GM12878 (cell line): Measurements from ENCODE around the gene EDN3. TPM values are rescaled to one million over a fixed set of nuclear protein-coding genes. Genes with fewer than 3 reads are reported as not detected.

ENCODE experiments used
- ATAC-seq: fragments of 200-7000 bp; cut with Tn5 transposase; 3 replicates; pipeline ENCODE4 v1.9.1; 2020; ENCODE audit warnings: mild to moderate bottlenecking, moderate library complexity
- BruUV-seq: library from RNA; stranded (reverse); fragments of 400-500 nt; replicated peaks from 2 replicates; lab custom pipeline; 2021; lab: Mats Ljungman, UMichigan
- CTCF ChIA-PET: fragments of 300-600 bp; sonication (Branson Sonifier 250); formaldehyde crosslinking; extraction: SDS; loops from one replicate; lab custom pipeline; 2021; ENCODE audit warnings: inconsistent platforms; lab: Yijun Ruan, JAX
- POLR2A ChIA-PET: fragments of 350-600 bp; formaldehyde crosslinking; extraction: SDS; loops from one replicate; lab custom pipeline; 2021; ENCODE audit warnings: inconsistent platforms; lab: Charles Lee
- RAD21 ChIA-PET: fragments of 300-600 bp; sonication (Branson Sonifier 250); formaldehyde crosslinking; loops from one replicate; lab custom pipeline; 2023; ENCODE audit warnings: antibody characterized with exemption; ENCODE audit not compliant: unreplicated experiment; lab: Charles Lee
- SMC1A ChIA-PET: fragments of 300-600 bp; sonication (Branson Sonifier 250); formaldehyde crosslinking; loops from one replicate; lab custom pipeline; 2023; ENCODE audit not compliant: unreplicated experiment, uncharacterized antibody; lab: Charles Lee
- DNase-seq: peaks from one replicate; pipeline ENCODE4 v3.0.0-alpha.2; 2011; ENCODE audit warnings: low read depth, low spot score
- FAIRE-seq: peaks from 3 replicates; lab custom pipeline; 2011; peaks lifted over from hg19 to GRCh38; lab: Jason Lieb, UNC
- H2AFZ ChIP-seq: 2 replicates; pipeline ENCODE4 v1.6.0; 2011; ENCODE audit warnings: low read depth, low read length, control low read depth; ENCODE audit not compliant: control insufficient read depth
- H3K27ac ChIP-seq: 2 replicates; pipeline ENCODE4 v1.5.1; 2011; ENCODE audit warnings: control low read depth; ENCODE audit not compliant: control insufficient read depth, insufficient read depth
- H3K27me3 ChIP-seq, 2 experiments: replicated peaks in 1 of 2; 2 replicates each; pipeline versions ENCODE4 v1.6.0 to v1.6.1; 2011; ENCODE audit warnings: low read length in 1 of 2; ENCODE audit not compliant: control insufficient read depth in 2 of 2, insufficient read depth in 2 of 2
- H3K36me3 ChIP-seq, 2 experiments: 2 replicates each; pipeline ENCODE4 v1.5.1; 2011; ENCODE audit warnings: low read length in 1 of 2; ENCODE audit not compliant: control insufficient read depth in 2 of 2, insufficient read depth in 2 of 2
- H3K4me1 ChIP-seq: 2 replicates; pipeline ENCODE4 v1.6.1; 2011; ENCODE audit warnings: mild to moderate bottlenecking, low read length, moderate library complexity, mixed read lengths; ENCODE audit not compliant: control insufficient read depth, insufficient read depth
- H3K4me2 ChIP-seq: 2 replicates; pipeline ENCODE4 v1.6.0; 2011; ENCODE audit warnings: control low read depth; ENCODE audit not compliant: control insufficient read depth, insufficient read depth
- H3K4me3 ChIP-seq: fragments of 200-600 bp; sonication (generic); 2 replicates; pipeline ENCODE4 v1.5.1; 2016
- H3K79me2 ChIP-seq: 2 replicates; pipeline ENCODE4 v1.6.0; 2011; ENCODE audit warnings: low read length; ENCODE audit not compliant: control insufficient read depth, insufficient read depth
- H3K9ac ChIP-seq: 2 replicates; pipeline ENCODE4 v1.8.0; 2011; ENCODE audit warnings: low read length, control low read depth, mixed read lengths; ENCODE audit not compliant: control insufficient read depth, insufficient read depth
- H3K9me3 ChIP-seq: replicated peaks from 3 replicates; pipeline ENCODE4 v1.5.1; 2011; ENCODE audit warnings: mild to moderate bottlenecking, low read length; ENCODE audit not compliant: control insufficient read depth, insufficient read depth
- H4K20me1 ChIP-seq: 2 replicates; pipeline ENCODE4 v1.6.0; 2011; ENCODE audit not compliant: control insufficient read depth, insufficient read depth
- BCL3 ChIP-seq: IDR thresholded peaks from 2 replicates; pipeline ENCODE4 v1.6.1; 2011; ENCODE audit warnings: borderline replicate concordance, low read depth, mild to moderate bottlenecking, moderate library complexity, low read length; ENCODE audit not compliant: insufficient read depth, poor library complexity, severe bottlenecking
- BCLAF1 ChIP-seq: fragments of 450-650 bp; IDR thresholded peaks from 2 replicates; pipeline ENCODE4 v1.6.1; 2017; ENCODE audit warnings: antibody characterized with exemption, mild to moderate bottlenecking, moderate library complexity
- CBFB ChIP-seq: IDR thresholded peaks from 2 replicates; pipeline ENCODE4 v1.6.1; 2016; ENCODE audit warnings: antibody characterized with exemption, low read depth
- CEBPZ ChIP-seq: fragments of 150-350 bp; IDR thresholded peaks from 2 replicates; pipeline ENCODE4 v1.6.1; 2016; ENCODE audit warnings: low read depth, low read length
- CREM ChIP-seq: IDR thresholded peaks from 2 replicates; pipeline ENCODE4 v1.6.1; 2014; ENCODE audit warnings: antibody characterized with exemption, low read depth
- E2F8 ChIP-seq: fragments of 450-650 bp; IDR thresholded peaks from 2 replicates; pipeline ENCODE4 v1.6.1; 2018; ENCODE audit warnings: mild to moderate bottlenecking, low read depth, moderate library complexity; ENCODE audit not compliant: partially characterized antibody
- EP300 ChIP-seq, 2 experiments: fragments of 150-350 bp in 1 of 2; IDR thresholded peaks; 2 replicates each; pipeline ENCODE4 v1.6.1; 2011 to 2012; ENCODE audit warnings: low read depth in 2 of 2, low read length in 2 of 2, borderline replicate concordance in 1 of 2, improper control_type of control experiment in 1 of 2, inconsistent platforms in 1 of 2; ENCODE audit not compliant: control insufficient read depth in 1 of 2
- HDAC2 ChIP-seq: fragments of 200-600 bp; sonication (generic); IDR thresholded peaks from 2 replicates; pipeline ENCODE4 v1.6.1; 2017
- KDM1A ChIP-seq: fragments of 200-600 bp; sonication (generic); IDR thresholded peaks from 2 replicates; pipeline ENCODE4 v1.6.1; 2016; ENCODE audit warnings: borderline replicate concordance
- NFXL1 ChIP-seq: fragments of 450-650 bp; IDR thresholded peaks from 2 replicates; pipeline ENCODE4 v1.6.1; 2017; ENCODE audit warnings: antibody characterized with exemption, mild to moderate bottlenecking, borderline replicate concordance
- YY1 ChIP-seq: IDR thresholded peaks from 2 replicates; pipeline ENCODE4 v1.6.1; 2011; ENCODE audit warnings: low read depth, mild to moderate bottlenecking, low read length
- ZBED1 ChIP-seq: IDR thresholded peaks from 2 replicates; pipeline ENCODE4 v1.6.1; 2016; ENCODE audit warnings: borderline replicate concordance
- WGBS: methylation state at CpG from one replicate; pipeline ENCODE4 v1.1.6; 2016; ENCODE audit warnings: low lambda C conversion rate; ENCODE audit not compliant: insufficient replicate concordance, insufficient coverage; ENCODE audit errors: missing lambda C conversion rate; 5-methylcytosine and 5-hydroxymethylcytosine counted together
- in situ Hi-C: fragments of 300-500 bp; cut with MboI; formaldehyde crosslinking; loops from 9 replicates; pipeline ENCODE4 v1.14.3; 2018; ENCODE audit warnings: mixed read lengths
- intact Hi-C: fragments of 100-400 bp; cut with micrococcal nuclease; formaldehyde crosslinking; loops from one replicate; pipeline ENCODE4 v1.14.2; 2022; ENCODE audit not compliant: unreplicated experiment
- polyA plus RNA-seq, 11 experiments: library from polyadenylated mRNA; depleted of rRNA in 4 of 11; unstranded in 6 of 11; stranded (reverse) in 5 of 11; fragments of >200 nt; fragmentation: Nextera tagmentation in 4 of 11; fragmentation: Illumina TruSeq in 1 of 11; extraction: Ambion mirVana in 4 of 11; extraction: Trizol in 1 of 11; gene quantifications; 1 replicate in 1 of 11; 2 replicates in 10 of 11; pipeline versions ENCODE4 v1.2.1 to v1.2.3, GENCODE V29; 2011 to 2016; ENCODE audit warnings: inconsistent platforms in 2 of 11, missing spikeins in 2 of 11, low read depth in 1 of 11
- total RNA-seq, 4 experiments: library from RNA; depleted of rRNA in 3 of 4; stranded (reverse); fragments of >200 nt in 3 of 4; fragmentation: Illumina TruSeq in 1 of 4; extraction: Trizol in 1 of 4; gene quantifications; 2 replicates each; pipeline versions ENCODE4 v1.2.1 to v1.2.3, GENCODE V29; 2013 to 2021

EDN3 gene
- total and polyA plus RNA-seq, 10 of the 15 experiments (the other 5 are each of a cell fraction or from before 2014, with no cell fraction given) = not detected

- DNase-seq (no peak), ATAC-seq (no peak), FAIRE-seq (no peak)
- Histone ChIP-seq H2AFZ (no peak overlapping the region), H3K9ac (no peak overlapping the region), H3K9me3 (no peaks in the 10 kb centered on the region), H4K20me1 (no peaks in the 10 kb centered on the region), H3K36me3 (no peaks in the 10 kb centered on the region), H3K4me1 (no peaks in the 10 kb centered on the region), H3K27me3 (peaks cover 0 to 1% of the 10 kb centered on the region in 2 experiments; a peak in 3 of 4 replicates), H3K27ac (no peak overlapping the region), H3K79me2 (no peaks in the 10 kb centered on the region), H3K4me2 (no peak overlapping the region), H3K4me3 (no peak overlapping the region)
- POLR2A ChIA-PET = no interaction called here
- intact Hi-C loops (no loop called here), in situ Hi-C loops (no loop called here)
- CTCF ChIA-PET = no interaction called here
- SMC1A ChIA-PET = no interaction called here
- RAD21 ChIA-PET = no interaction called here
- BruUV-seq = no TSS peak
- WGBS = 33% methylated on average over 10 of the region's 10 CpGs
- TF ChIP-seq KDM1A (no peak), HDAC2 (no peak), E2F8 (no peak), BCL3 (no peak), ZBED1 (no peak), CEBPZ (no peak), BCLAF1 (no peak), CBFB (no peak), EP300 (IDR thresholded peaks at IDR 0.05; ENCODE audit: borderline replicate concordance in 1 of 2, control insufficient read depth in 1 of 2, low read depth in 2 of 2, low read length in 2 of 2) (no peak), NFXL1 (no peak), CREM (no peak), YY1 (no peak)
These were observed 50.1 kb downstream of the EDN3 start for GRCh38 chr20:59350330-59351156.
